ENCODE results near the gene KANK3. TPM values are rescaled to one million over a fixed set of nuclear protein-coding genes. Genes with fewer than 3 reads are reported as not detected.

Gene KANK3
- total and polyA plus RNA-seq, 9 of the 15 experiments (the other 6 are each of a cell fraction or from before 2014, with no cell fraction given), result 0.03 to 0.40 (median 0.08) TPM; not detected in 6

DNA sequence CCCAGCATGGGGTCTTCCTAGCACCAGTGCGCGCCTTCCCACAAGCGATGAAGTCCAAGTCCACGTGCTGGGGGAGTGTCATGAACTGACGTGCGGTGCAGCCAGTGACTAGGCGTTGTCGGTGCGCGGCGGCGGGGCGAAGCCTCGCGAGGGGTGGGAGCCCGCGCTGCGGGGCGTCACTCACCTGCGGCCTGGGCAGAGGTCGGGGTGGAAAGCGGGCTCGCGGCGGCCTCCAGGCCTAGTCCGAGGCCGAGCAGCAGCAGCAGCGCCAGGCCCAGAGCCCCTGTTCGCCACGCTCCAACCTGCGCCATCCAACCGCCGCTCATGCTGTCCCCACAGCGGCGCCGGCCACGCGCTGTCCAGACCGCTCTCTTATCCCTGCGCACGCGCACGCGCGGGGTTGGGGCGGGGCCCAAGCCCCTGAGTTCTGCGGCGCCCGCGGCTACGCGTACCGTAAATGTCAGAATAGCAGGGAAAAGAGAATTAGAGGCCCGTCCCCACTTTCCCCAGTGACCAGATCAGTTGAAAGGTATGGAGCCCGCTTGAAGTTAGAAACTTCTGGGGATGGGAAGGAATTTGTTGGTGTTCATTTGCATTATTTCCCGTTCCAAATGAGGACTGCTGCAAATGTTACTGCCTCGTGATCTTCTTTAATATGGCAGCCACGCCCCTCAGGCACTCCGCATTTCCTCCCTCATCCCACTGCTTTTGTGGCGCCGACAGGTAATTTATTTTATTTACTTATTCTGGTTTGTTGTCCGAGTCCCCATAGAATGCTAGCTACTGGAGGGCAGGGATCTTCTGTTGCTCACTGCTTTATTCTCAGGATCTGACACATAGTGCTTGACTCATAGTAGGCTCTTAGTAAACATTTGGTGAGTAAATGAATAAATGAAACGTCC lies 34.8 kb downstream of the KANK3 start, which contains the start of gene CD320 (continued):
- TF ChIP-seq, protein P1, sequence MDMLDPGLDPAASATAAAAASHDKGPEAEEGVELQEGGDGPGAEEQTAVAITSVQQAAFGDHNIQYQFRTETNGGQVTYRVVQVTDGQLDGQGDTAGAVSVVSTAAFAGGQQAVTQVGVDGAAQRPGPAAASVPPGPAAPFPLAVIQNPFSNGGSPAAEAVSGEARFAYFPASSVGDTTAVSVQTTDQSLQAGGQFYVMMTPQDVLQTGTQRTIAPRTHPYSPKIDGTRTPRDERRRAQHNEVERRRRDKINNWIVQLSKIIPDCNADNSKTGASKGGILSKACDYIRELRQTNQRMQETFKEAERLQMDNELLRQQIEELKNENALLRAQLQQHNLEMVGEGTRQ (CRISPR knock-in tag; IDR thresholded peaks at IDR 0.05), result peak; percentile 75
- TF ChIP-seq TAF9B (IDR thresholded peaks at IDR 0.05; ENCODE audit: partially characterized antibody) (no peak), E2F3 (CRISPR knock-in tag; IDR thresholded peaks at IDR 0.05) (peak; percentile 93), NR3C1 (CRISPR knock-in tag; IDR thresholded peaks at IDR 0.05) (peak; percentile 97), U2AF2 (optimal IDR thresholded peaks at IDR 0.05; ENCODE audit: low read depth, low read length) (no peak), ZBTB8A (IDR thresholded peaks at IDR 0.05; ENCODE audit: partially characterized antibody) (no peak), PCBP1 (IDR thresholded peaks at IDR 0.05; ENCODE audit: low read depth, low read length, poor library complexity, severe bottlenecking) (peak; percentile 78), ZNF133 (CRISPR knock-in tag; IDR thresholded peaks at IDR 0.05) (no peak), ZNF764 (CRISPR knock-in tag; IDR thresholded peaks at IDR 0.05; ENCODE audit: low read depth) (no peak), ZNF75A (CRISPR knock-in tag; IDR thresholded peaks at IDR 0.05) (no peak)
- TF ChIP-seq, protein P2, sequence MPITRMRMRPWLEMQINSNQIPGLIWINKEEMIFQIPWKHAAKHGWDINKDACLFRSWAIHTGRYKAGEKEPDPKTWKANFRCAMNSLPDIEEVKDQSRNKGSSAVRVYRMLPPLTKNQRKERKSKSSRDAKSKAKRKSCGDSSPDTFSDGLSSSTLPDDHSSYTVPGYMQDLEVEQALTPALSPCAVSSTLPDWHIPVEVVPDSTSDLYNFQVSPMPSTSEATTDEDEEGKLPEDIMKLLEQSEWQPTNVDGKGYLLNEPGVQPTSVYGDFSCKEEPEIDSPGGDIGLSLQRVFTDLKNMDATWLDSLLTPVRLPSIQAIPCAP (CRISPR knock-in tag; IDR thresholded peaks at IDR 0.05; ENCODE audit: borderline replicate concordance), result no peak; the same call in 1 of the 2 replicates
- TF ChIP-seq, protein P3, sequence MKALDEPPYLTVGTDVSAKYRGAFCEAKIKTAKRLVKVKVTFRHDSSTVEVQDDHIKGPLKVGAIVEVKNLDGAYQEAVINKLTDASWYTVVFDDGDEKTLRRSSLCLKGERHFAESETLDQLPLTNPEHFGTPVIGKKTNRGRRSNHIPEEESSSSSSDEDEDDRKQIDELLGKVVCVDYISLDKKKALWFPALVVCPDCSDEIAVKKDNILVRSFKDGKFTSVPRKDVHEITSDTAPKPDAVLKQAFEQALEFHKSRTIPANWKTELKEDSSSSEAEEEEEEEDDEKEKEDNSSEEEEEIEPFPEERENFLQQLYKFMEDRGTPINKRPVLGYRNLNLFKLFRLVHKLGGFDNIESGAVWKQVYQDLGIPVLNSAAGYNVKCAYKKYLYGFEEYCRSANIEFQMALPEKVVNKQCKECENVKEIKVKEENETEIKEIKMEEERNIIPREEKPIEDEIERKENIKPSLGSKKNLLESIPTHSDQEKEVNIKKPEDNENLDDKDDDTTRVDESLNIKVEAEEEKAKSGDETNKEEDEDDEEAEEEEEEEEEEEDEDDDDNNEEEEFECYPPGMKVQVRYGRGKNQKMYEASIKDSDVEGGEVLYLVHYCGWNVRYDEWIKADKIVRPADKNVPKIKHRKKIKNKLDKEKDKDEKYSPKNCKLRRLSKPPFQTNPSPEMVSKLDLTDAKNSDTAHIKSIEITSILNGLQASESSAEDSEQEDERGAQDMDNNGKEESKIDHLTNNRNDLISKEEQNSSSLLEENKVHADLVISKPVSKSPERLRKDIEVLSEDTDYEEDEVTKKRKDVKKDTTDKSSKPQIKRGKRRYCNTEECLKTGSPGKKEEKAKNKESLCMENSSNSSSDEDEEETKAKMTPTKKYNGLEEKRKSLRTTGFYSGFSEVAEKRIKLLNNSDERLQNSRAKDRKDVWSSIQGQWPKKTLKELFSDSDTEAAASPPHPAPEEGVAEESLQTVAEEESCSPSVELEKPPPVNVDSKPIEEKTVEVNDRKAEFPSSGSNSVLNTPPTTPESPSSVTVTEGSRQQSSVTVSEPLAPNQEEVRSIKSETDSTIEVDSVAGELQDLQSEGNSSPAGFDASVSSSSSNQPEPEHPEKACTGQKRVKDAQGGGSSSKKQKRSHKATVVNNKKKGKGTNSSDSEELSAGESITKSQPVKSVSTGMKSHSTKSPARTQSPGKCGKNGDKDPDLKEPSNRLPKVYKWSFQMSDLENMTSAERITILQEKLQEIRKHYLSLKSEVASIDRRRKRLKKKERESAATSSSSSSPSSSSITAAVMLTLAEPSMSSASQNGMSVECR (CRISPR knock-in tag; IDR thresholded peaks at IDR 0.05), result peak; percentile 98
- TF ChIP-seq, protein P4, sequence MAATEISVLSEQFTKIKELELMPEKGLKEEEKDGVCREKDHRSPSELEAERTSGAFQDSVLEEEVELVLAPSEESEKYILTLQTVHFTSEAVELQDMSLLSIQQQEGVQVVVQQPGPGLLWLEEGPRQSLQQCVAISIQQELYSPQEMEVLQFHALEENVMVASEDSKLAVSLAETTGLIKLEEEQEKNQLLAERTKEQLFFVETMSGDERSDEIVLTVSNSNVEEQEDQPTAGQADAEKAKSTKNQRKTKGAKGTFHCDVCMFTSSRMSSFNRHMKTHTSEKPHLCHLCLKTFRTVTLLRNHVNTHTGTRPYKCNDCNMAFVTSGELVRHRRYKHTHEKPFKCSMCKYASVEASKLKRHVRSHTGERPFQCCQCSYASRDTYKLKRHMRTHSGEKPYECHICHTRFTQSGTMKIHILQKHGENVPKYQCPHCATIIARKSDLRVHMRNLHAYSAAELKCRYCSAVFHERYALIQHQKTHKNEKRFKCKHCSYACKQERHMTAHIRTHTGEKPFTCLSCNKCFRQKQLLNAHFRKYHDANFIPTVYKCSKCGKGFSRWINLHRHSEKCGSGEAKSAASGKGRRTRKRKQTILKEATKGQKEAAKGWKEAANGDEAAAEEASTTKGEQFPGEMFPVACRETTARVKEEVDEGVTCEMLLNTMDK (IDR thresholded peaks at IDR 0.05; ENCODE audit: borderline replicate concordance, insufficient read depth, low read depth, low read length, poor library complexity, severe bottlenecking), result no peak
- TF ChIP-seq, protein P5, sequence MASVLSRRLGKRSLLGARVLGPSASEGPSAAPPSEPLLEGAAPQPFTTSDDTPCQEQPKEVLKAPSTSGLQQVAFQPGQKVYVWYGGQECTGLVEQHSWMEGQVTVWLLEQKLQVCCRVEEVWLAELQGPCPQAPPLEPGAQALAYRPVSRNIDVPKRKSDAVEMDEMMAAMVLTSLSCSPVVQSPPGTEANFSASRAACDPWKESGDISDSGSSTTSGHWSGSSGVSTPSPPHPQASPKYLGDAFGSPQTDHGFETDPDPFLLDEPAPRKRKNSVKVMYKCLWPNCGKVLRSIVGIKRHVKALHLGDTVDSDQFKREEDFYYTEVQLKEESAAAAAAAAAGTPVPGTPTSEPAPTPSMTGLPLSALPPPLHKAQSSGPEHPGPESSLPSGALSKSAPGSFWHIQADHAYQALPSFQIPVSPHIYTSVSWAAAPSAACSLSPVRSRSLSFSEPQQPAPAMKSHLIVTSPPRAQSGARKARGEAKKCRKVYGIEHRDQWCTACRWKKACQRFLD (CRISPR knock-in tag; IDR thresholded peaks at IDR 0.05), result peak; percentile 86; the same call in 1 of the 2 replicates
- TF ChIP-seq, protein P6, sequence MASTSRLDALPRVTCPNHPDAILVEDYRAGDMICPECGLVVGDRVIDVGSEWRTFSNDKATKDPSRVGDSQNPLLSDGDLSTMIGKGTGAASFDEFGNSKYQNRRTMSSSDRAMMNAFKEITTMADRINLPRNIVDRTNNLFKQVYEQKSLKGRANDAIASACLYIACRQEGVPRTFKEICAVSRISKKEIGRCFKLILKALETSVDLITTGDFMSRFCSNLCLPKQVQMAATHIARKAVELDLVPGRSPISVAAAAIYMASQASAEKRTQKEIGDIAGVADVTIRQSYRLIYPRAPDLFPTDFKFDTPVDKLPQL (IDR thresholded peaks at IDR 0.05; ENCODE audit: extremely low read depth, insufficient read length), result no peak

All from K562 (cell line).